GM21576 (cell line): ENCODE data around the gene IFIH1.

Source experiments
- ATAC-seq: cut with Tn5 transposase; IDR thresholded peaks from one replicate; pipeline ENCODE4 v1.9.1; 2021; ENCODE audit warnings: mild to moderate bottlenecking, moderate library complexity; ENCODE audit not compliant: unreplicated experiment

Gene IFIH1

GRCh38 chr2:162318328-162319180, at the start of gene IFIH1:
Gene IFIH1, minus strand, starts transcription at chr2:162318684. Its CDS starts 377 bp downstream, at chr2:162318307.
- peak; percentile 78 for ATAC-seq

- ATAC-seq, result no peak
Measured at GRCh38 chr2:162365392-162365791, 46.9 kb upstream of the IFIH1 start.

- ATAC-seq, result no peak
Measured at GRCh38 chr2:162344617-162344950, 26.1 kb upstream of the IFIH1 start.

- peak; percentile 99 for ATAC-seq
Measured at GRCh38 chr2:162343824-162344616, 25.5 kb upstream of the IFIH1 start, which contains the start of gene GCA. Gene GCA, plus strand, starts transcription at chr2:162344132. Its CDS starts 117 bp downstream, at chr2:162344249.

- ATAC-seq, result no peak
Measured at GRCh38 chr2:162343492-162343823, 25.0 kb upstream of the IFIH1 start.

GRCh38 chr2:162342841-162343240, 24.4 kb upstream of the IFIH1 start:
- ATAC-seq, result no peak

GRCh38 chr2:162342321-162342720, 23.8 kb upstream of the IFIH1 start:
- no peak for ATAC-seq

- no peak for ATAC-seq
Measured at GRCh38 chr2:162340822-162341221, 22.3 kb upstream of the IFIH1 start.

- ATAC-seq, result no peak
Measured at GRCh38 chr2:162337868-162338267, 19.4 kb upstream of the IFIH1 start.

GRCh38 chr2:162333968-162334367, 15.5 kb upstream of the IFIH1 start:
- ATAC-seq, result peak; percentile 77

GRCh38 chr2:162330881-162331280, 12.4 kb upstream of the IFIH1 start:
- ATAC-seq, result no peak

GRCh38 chr2:162328424-162329157, 10.1 kb upstream of the IFIH1 start:
- peak; percentile 67 for ATAC-seq

- ATAC-seq, result no peak
Measured at GRCh38 chr2:162327806-162328205, 9.3 kb upstream of the IFIH1 start.

- ATAC-seq, result no peak
Measured at GRCh38 chr2:162327134-162327769, 8.8 kb upstream of the IFIH1 start.

GRCh38 chr2:162324953-162325352, 6.5 kb upstream of the IFIH1 start:
- no peak for ATAC-seq

- ATAC-seq, result no peak
Measured at GRCh38 chr2:162320864-162321517, 2.5 kb upstream of the IFIH1 start.

GRCh38 chr2:162317861-162318327, 590 bp downstream of the IFIH1 start:
- peak; percentile 15 for ATAC-seq

- ATAC-seq, result no peak
Measured at GRCh38 chr2:162317058-162317742, 1.3 kb downstream of the IFIH1 start.

GRCh38 chr2:162316590-162316989, 1.9 kb downstream of the IFIH1 start:
- no peak for ATAC-seq

- ATAC-seq, result no peak
Measured at GRCh38 chr2:162315938-162316337, 2.5 kb downstream of the IFIH1 start.
